Measurements from ENCODE around the gene DLG5. TPM values are rescaled to one million over a fixed set of nuclear protein-coding genes. Genes with fewer than 3 reads are reported as not detected.

Gene DLG5
- total RNA-seq, 1 experiment from 2014 or later = 0.19 TPM

- Histone ChIP-seq H3K4me3 (ENCODE audit: low read length) (no peak overlapping the region), H3K27ac (ENCODE audit: low read length) (no peak overlapping the region), H4K20me1 (ENCODE audit: insufficient read depth, low read depth, low read length) (no peaks in the 10 kb centered on the region), H3K9ac (ENCODE audit: low read length) (no peak overlapping the region), H3K9me3 (ENCODE audit: low read length) (no peaks in the 10 kb centered on the region), H3K79me2 (ENCODE audit: low read length) (no peaks in the 10 kb centered on the region), H3K4me2 (ENCODE audit: low read depth, low read length, poor library complexity, severe bottlenecking) (no peak overlapping the region), H3K4me1 (ENCODE audit: low read length) (no peaks in the 10 kb centered on the region), H3K36me3 (ENCODE audit: insufficient read depth, low read length) (no peaks in the 10 kb centered on the region), H2AFZ (ENCODE audit: low read length) (no peak overlapping the region), H3K9me2 (replicated peaks; ENCODE audit: insufficient read depth, low read length) (no peaks in the 10 kb centered on the region), H3K27me3 (ENCODE audit: low read length) (no peaks in the 10 kb centered on the region)
- DNase-seq = no peak
Observed at GRCh38 chr10:77906951-77907421, 19.6 kb downstream of the DLG5 start.

GRCh38 chr10:77905781-77906180 is 20.8 kb downstream of the DLG5 start:
- Histone ChIP-seq H3K9me3 (ENCODE audit: low read length) (no peaks in the 10 kb centered on the region), H3K27me3 (ENCODE audit: low read length) (no peaks in the 10 kb centered on the region), H3K36me3 (ENCODE audit: insufficient read depth, low read length) (no peaks in the 10 kb centered on the region), H3K79me2 (ENCODE audit: low read length) (no peaks in the 10 kb centered on the region), H3K4me2 (ENCODE audit: low read depth, low read length, poor library complexity, severe bottlenecking) (no peak overlapping the region), H2AFZ (ENCODE audit: low read length) (no peak overlapping the region), H3K4me1 (ENCODE audit: low read length) (no peaks in the 10 kb centered on the region), H3K9me2 (replicated peaks; ENCODE audit: insufficient read depth, low read length) (no peaks in the 10 kb centered on the region), H3K27ac (ENCODE audit: low read length) (no peak overlapping the region), H4K20me1 (ENCODE audit: insufficient read depth, low read depth, low read length) (no peaks in the 10 kb centered on the region), H3K9ac (ENCODE audit: low read length) (no peak overlapping the region), H3K4me3 (ENCODE audit: low read length) (no peak overlapping the region)
- no peak for DNase-seq

- DNase-seq = no peak
- Histone ChIP-seq H3K27me3 (ENCODE audit: low read length) (no peaks in the 10 kb centered on the region), H3K9me2 (replicated peaks; ENCODE audit: insufficient read depth, low read length) (no peaks in the 10 kb centered on the region), H3K9ac (ENCODE audit: low read length) (no peak overlapping the region), H4K20me1 (ENCODE audit: insufficient read depth, low read depth, low read length) (no peaks in the 10 kb centered on the region), H2AFZ (ENCODE audit: low read length) (no peak overlapping the region), H3K9me3 (ENCODE audit: low read length) (no peaks in the 10 kb centered on the region), H3K27ac (ENCODE audit: low read length) (no peak overlapping the region), H3K4me3 (ENCODE audit: low read length) (no peak overlapping the region), H3K4me1 (ENCODE audit: low read length) (no peaks in the 10 kb centered on the region), H3K79me2 (ENCODE audit: low read length) (no peaks in the 10 kb centered on the region), H3K36me3 (ENCODE audit: insufficient read depth, low read length) (no peaks in the 10 kb centered on the region), H3K4me2 (ENCODE audit: low read depth, low read length, poor library complexity, severe bottlenecking) (no peak overlapping the region)
Observed at GRCh38 chr10:77905086-77905748, 21.3 kb downstream of the DLG5 start.

- Histone ChIP-seq H3K9me3 (ENCODE audit: low read length) (no peaks in the 10 kb centered on the region), H3K36me3 (ENCODE audit: insufficient read depth, low read length) (no peaks in the 10 kb centered on the region), H3K9ac (ENCODE audit: low read length) (no peak overlapping the region), H3K27me3 (ENCODE audit: low read length) (no peaks in the 10 kb centered on the region), H2AFZ (ENCODE audit: low read length) (no peak overlapping the region), H3K4me1 (ENCODE audit: low read length) (no peaks in the 10 kb centered on the region), H3K79me2 (ENCODE audit: low read length) (no peaks in the 10 kb centered on the region), H3K4me3 (ENCODE audit: low read length) (no peak overlapping the region), H3K27ac (ENCODE audit: low read length) (no peak overlapping the region), H3K9me2 (replicated peaks; ENCODE audit: insufficient read depth, low read length) (no peaks in the 10 kb centered on the region), H4K20me1 (ENCODE audit: insufficient read depth, low read depth, low read length) (no peaks in the 10 kb centered on the region), H3K4me2 (ENCODE audit: low read depth, low read length, poor library complexity, severe bottlenecking) (no peak overlapping the region)
- peak; percentile 55 for DNase-seq
Observed at GRCh38 chr10:77904100-77904840, 22.3 kb downstream of the DLG5 start.

- Histone ChIP-seq H3K79me2 (ENCODE audit: low read length) (no peaks in the 10 kb centered on the region), H3K9me2 (replicated peaks; ENCODE audit: insufficient read depth, low read length) (no peaks in the 10 kb centered on the region), H3K4me3 (ENCODE audit: low read length) (no peak overlapping the region), H3K9me3 (ENCODE audit: low read length) (no peaks in the 10 kb centered on the region), H2AFZ (ENCODE audit: low read length) (no peak overlapping the region), H3K27me3 (ENCODE audit: low read length) (no peaks in the 10 kb centered on the region), H3K36me3 (ENCODE audit: insufficient read depth, low read length) (no peaks in the 10 kb centered on the region), H3K4me2 (ENCODE audit: low read depth, low read length, poor library complexity, severe bottlenecking) (no peak overlapping the region), H3K27ac (ENCODE audit: low read length) (no peak overlapping the region), H4K20me1 (ENCODE audit: insufficient read depth, low read depth, low read length) (no peaks in the 10 kb centered on the region), H3K4me1 (ENCODE audit: low read length) (no peaks in the 10 kb centered on the region), H3K9ac (ENCODE audit: low read length) (no peak overlapping the region)
- no peak for DNase-seq
Observed at GRCh38 chr10:77902159-77902558, 24.4 kb downstream of the DLG5 start.

GRCh38 chr10:77901743-77902142 is 24.8 kb downstream of the DLG5 start:
- Histone ChIP-seq H3K27me3 (ENCODE audit: low read length) (no peaks in the 10 kb centered on the region), H3K27ac (ENCODE audit: low read length) (no peak overlapping the region), H3K4me3 (ENCODE audit: low read length) (no peak overlapping the region), H4K20me1 (ENCODE audit: insufficient read depth, low read depth, low read length) (no peaks in the 10 kb centered on the region), H3K9me2 (replicated peaks; ENCODE audit: insufficient read depth, low read length) (no peaks in the 10 kb centered on the region), H3K4me1 (ENCODE audit: low read length) (no peaks in the 10 kb centered on the region), H3K36me3 (ENCODE audit: insufficient read depth, low read length) (no peaks in the 10 kb centered on the region), H3K9me3 (ENCODE audit: low read length) (no peaks in the 10 kb centered on the region), H3K79me2 (ENCODE audit: low read length) (no peaks in the 10 kb centered on the region), H2AFZ (ENCODE audit: low read length) (no peak overlapping the region), H3K9ac (ENCODE audit: low read length) (no peak overlapping the region), H3K4me2 (ENCODE audit: low read depth, low read length, poor library complexity, severe bottlenecking) (no peak overlapping the region)
- no peak for DNase-seq

GRCh38 chr10:77899690-77900089 is 26.9 kb downstream of the DLG5 start:
- Histone ChIP-seq H3K27ac (ENCODE audit: low read length) (no peak overlapping the region), H3K4me2 (ENCODE audit: low read depth, low read length, poor library complexity, severe bottlenecking) (no peak overlapping the region), H3K27me3 (ENCODE audit: low read length) (no peaks in the 10 kb centered on the region), H3K36me3 (ENCODE audit: insufficient read depth, low read length) (no peaks in the 10 kb centered on the region), H3K9ac (ENCODE audit: low read length) (no peak overlapping the region), H4K20me1 (ENCODE audit: insufficient read depth, low read depth, low read length) (no peaks in the 10 kb centered on the region), H2AFZ (ENCODE audit: low read length) (no peak overlapping the region), H3K4me1 (ENCODE audit: low read length) (no peaks in the 10 kb centered on the region), H3K4me3 (ENCODE audit: low read length) (no peak overlapping the region), H3K9me3 (ENCODE audit: low read length) (no peaks in the 10 kb centered on the region), H3K79me2 (ENCODE audit: low read length) (no peaks in the 10 kb centered on the region), H3K9me2 (replicated peaks; ENCODE audit: insufficient read depth, low read length) (no peaks in the 10 kb centered on the region)
- DNase-seq = no peak

- H3K9me3 ChIP-seq (ENCODE audit: low read length) = no peaks in the 10 kb centered on the region
- H3K79me2 ChIP-seq (ENCODE audit: low read length) = no peaks in the 10 kb centered on the region
- H3K4me3 ChIP-seq (ENCODE audit: low read length) = no peak overlapping the region
- no peaks in the 10 kb centered on the region for H3K4me1 ChIP-seq (ENCODE audit: low read length)
- H2AFZ ChIP-seq (ENCODE audit: low read length) = no peak overlapping the region
- H3K4me2 ChIP-seq (ENCODE audit: low read depth, low read length, poor library complexity, severe bottlenecking) = no peak overlapping the region
- no peak for DNase-seq
- H3K27ac ChIP-seq (ENCODE audit: low read length) = no peak overlapping the region
- no peaks in the 10 kb centered on the region for H3K27me3 ChIP-seq (ENCODE audit: low read length)
- H3K9me2 ChIP-seq (replicated peaks; ENCODE audit: insufficient read depth, low read length) = no peaks in the 10 kb centered on the region
- H4K20me1 ChIP-seq (ENCODE audit: insufficient read depth, low read depth, low read length) = no peaks in the 10 kb centered on the region
- H3K9ac ChIP-seq (ENCODE audit: low read length) = no peak overlapping the region
- H3K36me3 ChIP-seq (ENCODE audit: insufficient read depth, low read length) = no peaks in the 10 kb centered on the region
Observed at GRCh38 chr10:77899080-77899477, 27.5 kb downstream of the DLG5 start.
